Measurements from ENCODE around the gene PNCK.

- TF ChIP-seq, protein P1, sequence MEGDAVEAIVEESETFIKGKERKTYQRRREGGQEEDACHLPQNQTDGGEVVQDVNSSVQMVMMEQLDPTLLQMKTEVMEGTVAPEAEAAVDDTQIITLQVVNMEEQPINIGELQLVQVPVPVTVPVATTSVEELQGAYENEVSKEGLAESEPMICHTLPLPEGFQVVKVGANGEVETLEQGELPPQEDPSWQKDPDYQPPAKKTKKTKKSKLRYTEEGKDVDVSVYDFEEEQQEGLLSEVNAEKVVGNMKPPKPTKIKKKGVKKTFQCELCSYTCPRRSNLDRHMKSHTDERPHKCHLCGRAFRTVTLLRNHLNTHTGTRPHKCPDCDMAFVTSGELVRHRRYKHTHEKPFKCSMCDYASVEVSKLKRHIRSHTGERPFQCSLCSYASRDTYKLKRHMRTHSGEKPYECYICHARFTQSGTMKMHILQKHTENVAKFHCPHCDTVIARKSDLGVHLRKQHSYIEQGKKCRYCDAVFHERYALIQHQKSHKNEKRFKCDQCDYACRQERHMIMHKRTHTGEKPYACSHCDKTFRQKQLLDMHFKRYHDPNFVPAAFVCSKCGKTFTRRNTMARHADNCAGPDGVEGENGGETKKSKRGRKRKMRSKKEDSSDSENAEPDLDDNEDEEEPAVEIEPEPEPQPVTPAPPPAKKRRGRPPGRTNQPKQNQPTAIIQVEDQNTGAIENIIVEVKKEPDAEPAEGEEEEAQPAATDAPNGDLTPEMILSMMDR (conservative IDR thresholded peaks at IDR 0.05 in 1 of 2, IDR thresholded peaks at IDR 0.05 in 1 of 2; ENCODE audit: extremely low read depth in 1 of 2, insufficient read depth in 1 of 2, low read depth in 1 of 2, low read length in 2 of 2): no peak
- TF ChIP-seq EZH2 (IDR thresholded peaks at IDR 0.05; ENCODE audit: borderline replicate concordance, low read length): no peak
Measured at GRCh38 chrX:153700376-153700945, 26.8 kb upstream of the PNCK start.

Data from mammary epithelial cell (primary cell).